WI38 (cell line): ENCODE measurements around the gene FFAR3.
"Not testable (repeated sequence)": the region's sequence is repeated elsewhere in the genome, so short reads cannot be mapped to it uniquely, and the experiment has no call there.

Experiments
- H3K4me3 ChIP-seq: 2 replicates; pipeline ENCODE4 v1.5.1; 2011; ENCODE audit warnings: low read depth, mild to moderate bottlenecking, control low read depth, low read length
- TF ChIP-seq, protein P1 (sequence below): IDR thresholded peaks from 2 replicates; pipeline ENCODE4 v1.5.1; 2012; ENCODE audit warnings: low read depth, mild to moderate bottlenecking, control low read depth, low read length

Gene FFAR3

DNA sequence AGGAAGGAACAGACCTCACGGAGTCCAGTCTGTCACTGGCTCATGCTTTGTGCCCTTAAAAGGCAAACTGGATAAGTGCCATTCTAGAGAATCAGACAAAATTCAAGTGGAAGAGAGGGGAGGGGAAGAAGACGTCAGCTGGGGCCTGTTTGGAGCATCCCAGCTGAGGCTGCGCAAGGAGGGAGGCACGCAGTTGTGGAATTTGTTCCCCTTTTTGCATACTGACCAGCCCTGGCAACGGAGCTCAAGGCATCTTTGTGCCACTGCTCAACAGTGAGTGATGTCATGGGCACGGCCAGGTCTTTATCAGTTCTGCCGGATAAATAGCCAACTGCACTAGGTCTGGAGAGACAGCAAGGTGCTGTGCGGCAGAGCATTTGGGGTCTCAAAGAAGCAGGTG is 12.5 kb downstream of the FFAR3 start, which contains the start of gene GPR42:
TSS of gene GPR42 (plus strand) at position 347 of the 400 bp plus-strand sequence. CDS start 292 bp downstream, outside the sequence.
- no peak within 1 kb of the TSS for H3K4me3 ChIP-seq
- TF ChIP-seq, protein P1, sequence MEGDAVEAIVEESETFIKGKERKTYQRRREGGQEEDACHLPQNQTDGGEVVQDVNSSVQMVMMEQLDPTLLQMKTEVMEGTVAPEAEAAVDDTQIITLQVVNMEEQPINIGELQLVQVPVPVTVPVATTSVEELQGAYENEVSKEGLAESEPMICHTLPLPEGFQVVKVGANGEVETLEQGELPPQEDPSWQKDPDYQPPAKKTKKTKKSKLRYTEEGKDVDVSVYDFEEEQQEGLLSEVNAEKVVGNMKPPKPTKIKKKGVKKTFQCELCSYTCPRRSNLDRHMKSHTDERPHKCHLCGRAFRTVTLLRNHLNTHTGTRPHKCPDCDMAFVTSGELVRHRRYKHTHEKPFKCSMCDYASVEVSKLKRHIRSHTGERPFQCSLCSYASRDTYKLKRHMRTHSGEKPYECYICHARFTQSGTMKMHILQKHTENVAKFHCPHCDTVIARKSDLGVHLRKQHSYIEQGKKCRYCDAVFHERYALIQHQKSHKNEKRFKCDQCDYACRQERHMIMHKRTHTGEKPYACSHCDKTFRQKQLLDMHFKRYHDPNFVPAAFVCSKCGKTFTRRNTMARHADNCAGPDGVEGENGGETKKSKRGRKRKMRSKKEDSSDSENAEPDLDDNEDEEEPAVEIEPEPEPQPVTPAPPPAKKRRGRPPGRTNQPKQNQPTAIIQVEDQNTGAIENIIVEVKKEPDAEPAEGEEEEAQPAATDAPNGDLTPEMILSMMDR: no peak

DNA sequence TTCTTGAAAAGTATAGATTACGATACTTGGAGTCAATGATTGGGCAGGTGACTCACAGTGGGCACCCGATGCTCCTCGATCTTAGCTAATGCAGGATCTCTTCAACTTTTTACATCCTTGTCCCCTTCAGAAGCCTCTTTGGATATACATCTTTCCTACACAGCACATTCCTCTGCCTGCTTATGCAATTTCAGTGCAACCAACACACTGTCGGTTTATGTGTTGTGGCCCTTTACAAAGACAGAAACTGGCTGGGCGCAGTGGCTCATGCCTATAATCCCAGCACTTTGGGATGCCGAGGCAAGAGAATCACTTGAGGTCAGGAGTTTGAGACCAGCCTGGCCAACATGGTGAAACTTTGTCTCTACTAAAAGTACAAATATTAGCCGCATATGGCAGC is 15.2 kb downstream of the FFAR3 start:
- no peak overlapping the region for H3K4me3 ChIP-seq

DNA sequence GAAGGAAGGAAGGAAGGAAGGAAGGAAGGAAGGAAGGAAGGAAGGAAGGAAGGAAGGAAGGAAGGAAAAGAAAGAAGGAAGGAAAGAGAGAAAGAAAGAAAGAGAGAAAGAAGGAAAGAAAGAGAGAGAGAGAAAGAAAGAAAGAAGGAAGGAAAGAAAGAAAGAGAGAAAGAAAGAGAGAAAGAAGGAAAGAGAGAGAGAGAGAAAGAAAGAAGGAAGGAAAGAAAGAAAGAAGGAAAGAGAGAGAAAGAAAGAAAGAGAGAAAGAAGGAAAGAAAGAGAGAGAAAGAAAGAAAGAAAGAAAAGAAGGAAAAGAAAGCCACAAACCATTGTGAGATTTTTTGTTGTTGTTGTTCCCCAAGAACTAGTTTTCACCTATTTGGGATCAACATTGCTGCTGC is 15.8 kb downstream of the FFAR3 start:
- H3K4me3 ChIP-seq: not testable (repeated sequence)

More for the DNA sequence above, 15.2 kb downstream of the FFAR3 start:
- TF ChIP-seq, protein P1: no peak

DNA sequence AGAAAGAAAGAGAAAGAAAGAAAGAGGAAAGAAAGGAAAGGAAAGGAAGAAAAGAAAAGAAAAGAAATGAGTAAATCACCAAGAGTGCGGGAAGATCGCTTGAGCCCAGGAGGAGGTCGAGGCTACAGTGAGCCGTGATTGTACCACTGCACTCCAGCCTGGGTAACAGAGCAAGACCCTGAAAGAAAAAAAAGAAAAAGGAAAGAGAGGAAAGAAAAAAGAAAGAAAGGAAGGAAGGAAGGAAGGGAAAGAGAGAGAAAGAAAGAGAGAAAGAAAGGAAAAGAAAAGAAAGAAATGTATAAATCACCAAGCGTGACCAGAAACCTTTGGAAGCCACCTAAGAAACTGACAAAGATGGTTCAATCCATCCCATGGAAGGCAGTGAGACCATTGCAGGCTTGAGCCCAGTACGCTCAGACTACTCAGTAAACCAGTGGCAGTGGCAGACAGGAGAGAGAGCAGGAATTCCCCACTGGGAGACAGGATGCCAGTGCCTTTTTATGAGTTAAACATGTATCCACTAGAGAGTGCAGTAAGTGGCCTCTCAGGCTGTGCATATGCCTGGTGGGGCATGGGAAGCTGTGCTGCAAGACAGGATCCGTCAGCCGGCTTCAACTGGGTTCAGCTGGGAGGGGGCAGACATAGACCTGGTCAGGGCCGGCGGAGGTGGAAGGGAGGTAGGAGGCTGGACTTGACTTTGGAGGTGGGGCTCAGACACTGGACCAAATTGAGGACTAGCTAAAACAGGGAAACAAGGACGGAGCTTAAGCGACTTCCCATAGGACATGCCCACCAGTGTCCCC is 17.4 kb downstream of the FFAR3 start:
- TF ChIP-seq, protein P1: no peak
- no peak overlapping the region for H3K4me3 ChIP-seq

DNA sequence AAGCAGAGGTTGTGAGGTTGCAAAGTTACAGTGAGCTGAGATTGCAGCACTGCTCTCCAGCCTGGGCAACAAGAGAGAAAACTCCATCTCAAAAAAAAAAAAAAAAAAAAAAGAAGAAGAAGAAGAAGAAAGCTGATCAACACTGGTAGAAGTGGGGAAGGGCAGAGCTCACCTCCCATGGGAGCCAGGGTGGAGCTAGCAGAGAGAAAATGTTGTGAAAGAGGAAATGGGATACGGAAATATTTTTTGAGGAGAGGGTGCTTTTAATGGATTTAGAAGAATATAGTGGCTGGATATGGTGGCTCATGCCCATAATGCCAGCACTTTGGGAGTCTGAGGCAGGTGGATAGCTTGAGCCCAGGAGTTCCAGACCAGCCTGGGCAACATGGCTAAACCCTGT is 19.4 kb downstream of the FFAR3 start:
- H3K4me3 ChIP-seq: no peak overlapping the region
- TF ChIP-seq, protein P1: no peak

DNA sequence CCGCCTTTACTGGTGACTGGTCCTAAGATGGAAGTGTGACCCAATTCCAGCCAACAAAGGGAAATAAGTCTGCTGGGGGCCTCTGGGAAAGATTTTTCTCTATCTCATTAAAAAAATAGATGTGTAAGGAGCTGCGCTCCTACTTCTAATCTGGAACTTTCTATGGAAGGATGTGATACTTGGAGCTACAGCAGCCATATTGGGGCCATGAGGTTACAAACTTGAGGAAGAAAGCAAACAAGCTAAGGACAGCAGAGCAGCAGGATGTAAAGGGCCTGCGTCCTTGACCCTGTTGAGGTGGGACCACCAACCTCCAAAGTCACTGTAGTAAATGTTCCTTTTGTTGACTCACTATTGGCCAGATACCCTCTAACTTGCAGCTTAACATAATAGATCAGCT is 20.1 kb downstream of the FFAR3 start:
- TF ChIP-seq, protein P1: no peak
- H3K4me3 ChIP-seq: no peak overlapping the region

DNA sequence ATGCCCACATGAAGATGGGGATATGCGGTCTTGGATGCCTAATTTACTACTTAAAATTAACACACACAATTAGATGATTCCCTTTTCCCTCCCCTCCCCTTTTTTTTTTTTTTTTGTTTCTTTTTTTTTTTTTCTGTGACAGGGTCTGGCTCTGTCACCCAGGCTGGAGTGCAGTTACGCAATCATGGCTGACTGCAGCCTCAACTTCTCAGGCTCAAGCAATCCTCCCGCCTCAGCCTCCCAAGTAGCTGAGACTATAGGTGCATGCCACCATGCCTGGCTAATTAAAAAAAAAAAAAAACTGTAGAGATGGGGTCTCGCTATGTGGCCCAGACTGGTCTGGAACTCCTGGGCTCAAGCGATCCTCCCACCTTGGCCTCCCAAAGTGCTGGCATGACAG is 21.3 kb downstream of the FFAR3 start:
- not testable (repeated sequence) for H3K4me3 ChIP-seq

DNA sequence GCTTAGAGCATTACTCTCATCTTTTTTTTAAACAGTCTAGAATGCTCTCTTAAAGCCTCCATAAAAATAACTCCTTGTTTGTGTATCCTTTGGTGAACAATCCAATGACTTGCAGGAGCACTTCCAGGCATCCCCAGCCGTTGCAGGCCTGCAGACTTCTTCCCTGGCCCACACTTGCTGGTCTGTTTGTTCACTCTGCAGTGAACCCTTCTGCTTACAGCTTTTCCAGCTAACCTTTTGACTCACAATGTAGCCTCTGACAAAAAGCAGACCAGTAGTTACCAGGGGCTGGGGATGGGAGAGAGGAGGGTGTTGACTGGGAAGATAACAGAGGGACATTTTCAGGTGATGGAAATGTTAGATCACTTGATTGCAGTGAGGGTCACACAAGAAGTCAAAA is 21.7 kb downstream of the FFAR3 start:
- H3K4me3 ChIP-seq: no peak overlapping the region
- TF ChIP-seq, protein P1: no peak
